H1 (cell line): Measurements from ENCODE around the gene IQCK. TPM values are rescaled to one million over a fixed set of nuclear protein-coding genes. Genes with fewer than 3 reads are reported as not detected.

Source experiments
- CTCF ChIA-PET: fragments of 300-600 bp; sonication (Branson Sonifier 250); formaldehyde crosslinking; loops from one replicate; lab custom pipeline; 2021; ENCODE audit not compliant: partially characterized antibody; lab: Charles Lee
- POLR2A ChIA-PET: fragments of 300-600 bp; sonication (Branson Sonifier 250); formaldehyde crosslinking; loops from one replicate; lab custom pipeline; 2021; ENCODE audit warnings: inconsistent platforms; ENCODE audit not compliant: partially characterized antibody; lab: Charles Lee
- DNase-seq, 2 experiments: peaks; one replicate each; pipeline versions ENCODE4 v3.0.0 to v3.0.0-alpha.2; 2010 to 2022; ENCODE audit warnings: low spot score in 2 of 2, low read depth in 1 of 2, mixed read lengths in 1 of 2
- FAIRE-seq: peaks from 2 replicates; lab custom pipeline; 2011; peaks lifted over from hg19 to GRCh38; lab: Jason Lieb, UNC
- H2AFZ ChIP-seq: 2 replicates; pipeline ENCODE4 v1.8.1; 2012; ENCODE audit warnings: low read length, inconsistent platforms
- H2AK5ac ChIP-seq: 2 replicates; pipeline ENCODE4 v1.6.1; 2013; ENCODE audit warnings: low read depth, low read length
- H2BK120ac ChIP-seq: replicated peaks from 2 replicates; pipeline ENCODE3; 2013; ENCODE audit warnings: low read depth, low read length, inconsistent platforms
- H2BK12ac ChIP-seq: 2 replicates; pipeline ENCODE4 v1.6.1; 2013; ENCODE audit warnings: low read depth, low read length
- H2BK15ac ChIP-seq: 2 replicates; pipeline ENCODE4 v1.6.1; 2013; ENCODE audit warnings: low read length
- H2BK20ac ChIP-seq: 2 replicates; pipeline ENCODE4 v1.6.1; 2013; ENCODE audit warnings: low read length
- H2BK5ac ChIP-seq: 2 replicates; pipeline ENCODE4 v1.6.1; 2013; ENCODE audit warnings: low read depth, low read length
- H3K14ac ChIP-seq: 2 replicates; pipeline ENCODE4 v1.6.1; 2013; ENCODE audit warnings: inconsistent platforms; ENCODE audit not compliant: insufficient read length
- H3K18ac ChIP-seq: 2 replicates; pipeline ENCODE4 v1.6.1; 2013; ENCODE audit warnings: low read length; ENCODE audit errors: extremely low read depth
- H3K23ac ChIP-seq: 2 replicates; pipeline ENCODE4 v1.6.1; 2013; ENCODE audit warnings: inconsistent platforms; ENCODE audit not compliant: insufficient read length
- H3K23me2 ChIP-seq: 2 replicates; pipeline ENCODE4 v1.6.1; 2013; ENCODE audit warnings: low read depth, low read length
- H3K27ac ChIP-seq: 2 replicates; pipeline ENCODE4 v1.6.1; 2011; ENCODE audit warnings: low read depth, low read length, inconsistent platforms
- H3K27me3 ChIP-seq, 4 experiments: replicated peaks in 1 of 4; 1 replicate in 1 of 4; 2 replicates in 3 of 4; pipeline versions ENCODE4 v1.6.1 to v1.8.1; 2011 to 2013; ENCODE audit warnings: low read length in 3 of 4, mild to moderate bottlenecking in 3 of 4, inconsistent platforms in 2 of 4, mixed read lengths in 2 of 4, moderate library complexity in 1 of 4; ENCODE audit not compliant: control insufficient read depth in 3 of 4, insufficient read depth in 3 of 4; ENCODE audit errors: extremely low read depth in 1 of 4
- H3K36me3 ChIP-seq, 4 experiments: 2 replicates each; pipeline versions ENCODE4 v1.6.1 to v1.8.1; 2011 to 2013; ENCODE audit warnings: mild to moderate bottlenecking in 4 of 4, low read length in 3 of 4, moderate library complexity in 2 of 4, control low read depth in 1 of 4, inconsistent platforms in 1 of 4; ENCODE audit not compliant: insufficient read depth in 4 of 4, control insufficient read depth in 2 of 4
- H3K4ac ChIP-seq: replicated peaks from 2 replicates; pipeline ENCODE3; 2013; ENCODE audit warnings: low read length, low read depth, mixed read lengths, inconsistent platforms; ENCODE audit not compliant: insufficient read length
- H3K4me1 ChIP-seq, 4 experiments: replicated peaks in 1 of 4; 1 replicate in 1 of 4; 2 replicates in 3 of 4; pipeline versions ENCODE4 v1.6.1 to v1.8.1; 2011 to 2013; ENCODE audit warnings: low read length in 3 of 4, inconsistent platforms in 2 of 4, mixed read lengths in 1 of 4; ENCODE audit not compliant: insufficient read depth in 4 of 4, control insufficient read depth in 3 of 4
- H3K4me2 ChIP-seq, 2 experiments: 2 replicates each; pipeline versions ENCODE4 v1.6.1 to v1.8.1; 2011 to 2013; ENCODE audit warnings: low read depth in 2 of 2, low read length in 2 of 2, control low read depth in 1 of 2, inconsistent platforms in 1 of 2, mild to moderate bottlenecking in 1 of 2; ENCODE audit not compliant: insufficient read depth in 1 of 2
- H3K4me3 ChIP-seq, 4 experiments: fragments of 200-600, 300-600 bp in 1 of 4; sonication (generic), shearing (Covaris generic), sonication (Bioruptor Twin) in 1 of 4; 2 replicates each; pipeline versions ENCODE4 v1.5.1 to v1.8.1; 2011 to 2016; ENCODE audit warnings: low read length in 4 of 4, low read depth in 3 of 4, control low read depth in 2 of 4, inconsistent platforms in 2 of 4, mild to moderate bottlenecking in 2 of 4, mixed read lengths in 1 of 4, moderate library complexity in 1 of 4; ENCODE audit not compliant: insufficient read depth in 2 of 4; ENCODE audit errors: extremely low read depth in 1 of 4
- H3K56ac ChIP-seq: replicated peaks from 2 replicates; pipeline ENCODE3; 2013; ENCODE audit warnings: low read depth, mild to moderate bottlenecking, mixed read lengths, low read length, inconsistent platforms; ENCODE audit not compliant: insufficient read length
- H3K79me1 ChIP-seq: 2 replicates; pipeline ENCODE4 v1.6.1; 2013; ENCODE audit warnings: low read depth, low read length, control low read depth
- H3K79me2 ChIP-seq, 2 experiments: 2 replicates each; pipeline versions ENCODE4 v1.6.1 to v1.8.1; 2012 to 2013; ENCODE audit warnings: low read length in 2 of 2, mild to moderate bottlenecking in 2 of 2, inconsistent platforms in 1 of 2; ENCODE audit not compliant: insufficient read depth in 2 of 2, control insufficient read depth in 1 of 2
- H3K9ac ChIP-seq, 4 experiments: replicated peaks in 1 of 4; 1 replicate in 1 of 4; 2 replicates in 3 of 4; pipeline versions ENCODE4 v1.6.1 to v1.8.1; 2011 to 2013; ENCODE audit warnings: low read depth in 3 of 4, low read length in 3 of 4, control low read depth in 2 of 4, mild to moderate bottlenecking in 2 of 4, moderate library complexity in 2 of 4, inconsistent platforms in 1 of 4; ENCODE audit errors: extremely low read depth in 1 of 4
- H3K9me3 ChIP-seq, 2 experiments: 2 replicates each; pipeline versions ENCODE4 v1.6.1 to v1.8.1; 2012 to 2013; ENCODE audit warnings: mild to moderate bottlenecking in 2 of 2, moderate library complexity in 2 of 2, control low read depth in 1 of 2, inconsistent platforms in 1 of 2, low read depth in 1 of 2, low read length in 1 of 2, mixed read lengths in 1 of 2; ENCODE audit not compliant: insufficient read depth in 2 of 2
- H4K20me1 ChIP-seq, 2 experiments: replicated peaks in 1 of 2; 2 replicates each; pipeline versions ENCODE3 to v1.8.1; 2011 to 2013; ENCODE audit warnings: inconsistent platforms in 2 of 2, low read length in 2 of 2, mild to moderate bottlenecking in 1 of 2; ENCODE audit not compliant: insufficient read depth in 2 of 2, control insufficient read depth in 1 of 2
- H4K5ac ChIP-seq: 2 replicates; pipeline ENCODE4 v1.6.1; 2013; ENCODE audit warnings: low read length, low read depth, mixed read lengths, inconsistent platforms; ENCODE audit not compliant: insufficient read length
- H4K8ac ChIP-seq: 2 replicates; pipeline ENCODE4 v1.8.0; 2013; ENCODE audit warnings: mild to moderate bottlenecking, moderate library complexity, low read length, inconsistent platforms; ENCODE audit not compliant: insufficient read depth; ENCODE audit errors: extremely low read depth
- H4K91ac ChIP-seq: replicated peaks from 2 replicates; pipeline ENCODE3; 2013; ENCODE audit warnings: low read length, mixed read lengths, inconsistent platforms; ENCODE audit not compliant: insufficient read length
- CHD2 ChIP-seq: IDR thresholded peaks from 2 replicates; pipeline ENCODE4 v1.6.1; 2012; ENCODE audit warnings: low read length, improper control_type of control experiment
- EGR1 ChIP-seq: IDR thresholded peaks from 2 replicates; pipeline ENCODE4 v1.6.1; 2011; ENCODE audit warnings: low read depth, low read length, borderline replicate concordance
- EP300 ChIP-seq, 2 experiments: IDR thresholded peaks; 1 replicate in 1 of 2; 2 replicates in 1 of 2; pipeline ENCODE4 v1.6.1; 2011 to 2012; ENCODE audit warnings: low read depth in 2 of 2, low read length in 2 of 2, mild to moderate bottlenecking in 2 of 2, borderline replicate concordance in 1 of 2, inconsistent platforms in 1 of 2, moderate library complexity in 1 of 2
- EZH2 ChIP-seq: fragments of 200-600 bp; sonication (generic); IDR thresholded peaks from 2 replicates; pipeline ENCODE4 v1.7.1; 2012; ENCODE audit warnings: low read depth, mild to moderate bottlenecking, moderate library complexity, low read length, inconsistent platforms; ENCODE audit not compliant: severe bottlenecking
- FOSL1 ChIP-seq: IDR thresholded peaks from 2 replicates; pipeline ENCODE4 v1.6.1; 2011; ENCODE audit warnings: mild to moderate bottlenecking, low read depth, low read length, moderate library complexity; ENCODE audit not compliant: insufficient read depth
- GABPA ChIP-seq: IDR thresholded peaks from 2 replicates; pipeline ENCODE4 v1.6.1; 2011; ENCODE audit warnings: mild to moderate bottlenecking, low read length, moderate library complexity, borderline replicate concordance; ENCODE audit not compliant: insufficient read depth
- HDAC2 ChIP-seq, 2 experiments: fragments of 300-600 bp in 1 of 2; sonication (generic) in 1 of 2; IDR thresholded peaks; 2 replicates each; pipeline ENCODE4 v1.6.1; 2011 to 2012; ENCODE audit warnings: low read depth in 2 of 2, low read length in 2 of 2, mild to moderate bottlenecking in 2 of 2, moderate library complexity in 2 of 2, borderline replicate concordance in 1 of 2, inconsistent platforms in 1 of 2
- JUND ChIP-seq: IDR thresholded peaks from 2 replicates; pipeline ENCODE4 v1.6.1; 2011; ENCODE audit warnings: mild to moderate bottlenecking, improper control_type of control experiment, low read length
- KDM5A ChIP-seq: fragments of 200-600 bp; IDR thresholded peaks from 2 replicates; pipeline ENCODE4 v1.7.1; 2012; ENCODE audit warnings: mild to moderate bottlenecking, low read length, inconsistent platforms, mixed read lengths
- NANOG ChIP-seq: IDR thresholded peaks from 2 replicates; pipeline ENCODE4 v1.6.1; 2011; ENCODE audit warnings: low read length, low read depth, mild to moderate bottlenecking, inconsistent platforms; ENCODE audit not compliant: insufficient read depth, poor library complexity, severe bottlenecking
- WGBS, 2 experiments: shearing (Covaris generic) in 1 of 2; methylation state at CpG; one replicate each; pipeline versions ENCODE4 v1.1.6 to v1.1.7; 2013 to 2015; ENCODE audit warnings: low lambda C conversion rate in 2 of 2, mixed read lengths in 2 of 2, inconsistent platforms in 1 of 2, low coverage in 1 of 2, missing lambda C conversion rate in 1 of 2; ENCODE audit not compliant: insufficient replicate concordance in 2 of 2, insufficient coverage in 1 of 2, insufficient read length in 1 of 2; ENCODE audit errors: extremely low coverage in 1 of 2, missing lambda C conversion rate in 1 of 2; 5-methylcytosine and 5-hydroxymethylcytosine counted together
- polyA plus RNA-seq, 7 experiments: library from polyadenylated mRNA; depleted of rRNA in 3 of 7; stranded (reverse) in 5 of 7; unstranded in 2 of 7; fragments of >200 nt in 5 of 7; fragments of 200-250 nt in 2 of 7; gene quantifications; 1 replicate in 5 of 7; 2 replicates in 1 of 7; 4 replicates in 1 of 7; pipeline versions ENCODE4 v1.2.1 to v1.2.3, GENCODE V29; 2011 to 2013; ENCODE audit warnings: missing spikeins in 2 of 7, mixed read lengths in 2 of 7
- total RNA-seq: library from RNA; stranded (reverse); fragmentation: NEBNext Ultra II Directional; extraction: Animal tissue kit (Norgen Biotek cat#: 25700); gene quantifications from 2 replicates; pipeline ENCODE4 v1.2.1, GENCODE V29; 2021

The IQCK gene
- total and polyA plus RNA-seq, 2 of the 8 experiments (the other 6 are each of a cell fraction or from before 2014, with no cell fraction given), result 6.2 to 9.3 TPM

DNA sequence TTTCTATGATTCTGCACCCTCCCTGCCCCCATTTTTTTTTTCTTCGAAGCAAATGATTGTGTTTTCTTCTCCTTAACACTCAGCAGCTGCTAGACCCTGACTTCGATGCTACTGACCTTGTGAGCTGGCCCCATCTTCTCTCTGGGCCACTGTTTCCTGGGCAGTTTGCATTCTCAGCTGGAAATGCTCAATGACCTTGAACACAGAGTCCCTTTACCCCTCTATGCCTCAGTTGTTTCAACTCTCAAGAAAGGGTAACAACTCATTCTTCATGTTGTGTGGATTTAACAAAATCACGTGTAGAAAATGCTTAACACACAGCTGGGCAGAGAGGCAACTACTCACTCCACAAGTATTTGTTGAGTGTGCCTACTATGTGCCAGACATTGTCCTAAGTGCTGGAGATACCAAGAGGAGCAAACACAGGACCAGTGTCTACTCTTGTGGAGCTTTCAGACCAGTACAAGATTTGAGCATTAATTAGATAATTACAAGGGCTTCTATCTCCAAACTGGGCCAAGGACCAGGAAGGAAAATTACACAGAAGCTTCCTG, 66.2 kb downstream of the IQCK start:
- peak overlapping the region; percentile 72; the same call in 1 of the 2 replicates for H2BK15ac ChIP-seq
- no peak overlapping the region for H4K5ac ChIP-seq
- H2AK5ac ChIP-seq, result no peak overlapping the region
- no peaks in the 10 kb centered on the region for H3K4me1 ChIP-seq
- no peak overlapping the region for H4K91ac ChIP-seq
- no peaks in the 10 kb centered on the region for H3K79me2 ChIP-seq
- FAIRE-seq, result no peak
- no peak overlapping the region for H3K9ac ChIP-seq
- H3K36me3 ChIP-seq, result no peaks in the 10 kb centered on the region
- H4K8ac ChIP-seq, result no peak overlapping the region
- 88% methylated on average over 3 of the region's 3 CpGs; no CpG with 5 or more reads in 1 of the 2 experiments for WGBS, 2 experiments
- H2BK20ac ChIP-seq, result no peak overlapping the region
- H3K4me3 ChIP-seq, result no peak overlapping the region
- TF ChIP-seq EZH2 (no peak), HDAC2 (IDR thresholded peaks at IDR 0.05; ENCODE audit: borderline replicate concordance in 1 of 2, low read depth in 2 of 2, low read length in 2 of 2) (no peak), EP300 (IDR thresholded peaks at IDR 0.05; ENCODE audit: borderline replicate concordance in 1 of 2, low read depth in 2 of 2, low read length in 2 of 2) (no peak), CHD2 (no peak), KDM5A (no peak), NANOG (no peak), GABPA (no peak), EGR1 (no peak), JUND (no peak), FOSL1 (no peak)
- TF ChIP-seq, all 59 proteins: peak for 0
- no peak overlapping the region for H3K18ac ChIP-seq
- no peak overlapping the region for H2BK120ac ChIP-seq
- H2AFZ ChIP-seq, result no peak overlapping the region
- H3K27ac ChIP-seq, result no peak overlapping the region
- no peak for DNase-seq
- H3K27me3 ChIP-seq, result no peaks in the 10 kb centered on the region
- no peak overlapping the region for H2BK5ac ChIP-seq
- no peaks in the 10 kb centered on the region for H3K23me2 ChIP-seq
- no peaks in the 10 kb centered on the region for H3K9me3 ChIP-seq
- H3K56ac ChIP-seq, result no peak overlapping the region
- H3K79me1 ChIP-seq, result no peaks in the 10 kb centered on the region
- H3K4ac ChIP-seq, result no peak overlapping the region
- H2BK12ac ChIP-seq, result no peak overlapping the region
- POLR2A ChIA-PET, result interaction anchor here (0.6 kb wide), 1 partner anchor 10 kb away, joined by 3 read pairs; no protein-coding TSS in a partner anchor
- H3K4me2 ChIP-seq, result no peak overlapping the region
- no peak overlapping the region for H3K14ac ChIP-seq
- CTCF ChIA-PET, result no interaction called here
- H4K20me1 ChIP-seq, result no peaks in the 10 kb centered on the region
- no peak overlapping the region for H3K23ac ChIP-seq
